ENCODE results near the gene KIAA1210.
"Not testable (repeated sequence)": the region's sequence is repeated elsewhere in the genome, so short reads cannot be mapped to it uniquely, and the experiment has no call there.

KIAA1210 gene

GRCh38 chrX:119041175-119041574, 86.4 kb downstream of the KIAA1210 start:
- in situ Hi-C loops (cut with MboI; ENCODE audit: low sequenced_read_pairs), result no loop called here

- in situ Hi-C loops (cut with MboI; ENCODE audit: low sequenced_read_pairs), result no loop called here
These were observed 87.2 kb downstream of the KIAA1210 start for GRCh38 chrX:119040432-119040831.

GRCh38 chrX:119036107-119037029, 91.2 kb downstream of the KIAA1210 start:
- in situ Hi-C loops (cut with MboI; ENCODE audit: low sequenced_read_pairs), result no loop called here

- in situ Hi-C loops (cut with MboI; ENCODE audit: low sequenced_read_pairs), result no loop called here
These were observed 96.6 kb downstream of the KIAA1210 start for GRCh38 chrX:119030990-119031389.

- in situ Hi-C loops (cut with MboI; ENCODE audit: low sequenced_read_pairs), result not testable (repeated sequence)
These were observed 98.0 kb downstream of the KIAA1210 start for GRCh38 chrX:119029656-119030055.

- in situ Hi-C loops (cut with MboI; ENCODE audit: low sequenced_read_pairs), result no loop called here
These were observed 98.8 kb downstream of the KIAA1210 start for GRCh38 chrX:119028733-119029330.
